HFFc6 (cell line): ENCODE results near the gene SUV39H1. TPM values are rescaled to one million over a fixed set of nuclear protein-coding genes. Genes with fewer than 3 reads are reported as not detected.

Experiments
- DNase-seq: peaks from one replicate; pipeline ENCODE4 v3.0.0-alpha.2; 2018
- H3K27ac Mint-ChIP-seq: 2 replicates; pipeline ENCODE4 v1.8.0; 2020; ENCODE audit warnings: mild to moderate bottlenecking, mixed read lengths
- H3K27me3 Mint-ChIP-seq: 2 replicates; pipeline ENCODE4 v1.8.0; 2021; ENCODE audit warnings: mild to moderate bottlenecking, moderate library complexity, mixed read lengths; ENCODE audit not compliant: insufficient read depth
- H3K36me3 Mint-ChIP-seq: 2 replicates; pipeline ENCODE4 v1.8.0; 2021; ENCODE audit warnings: low read depth, mixed read lengths
- H3K4me1 Mint-ChIP-seq: 2 replicates; pipeline ENCODE4 v1.8.0; 2020; ENCODE audit warnings: low read depth, mixed read lengths
- H3K4me3 Mint-ChIP-seq: 2 replicates; pipeline ENCODE4 v1.8.0; 2020; ENCODE audit warnings: mild to moderate bottlenecking, moderate library complexity, mixed read lengths
- H3K9me3 Mint-ChIP-seq: 2 replicates; pipeline ENCODE4 v1.8.0; 2020; ENCODE audit warnings: mild to moderate bottlenecking, mixed read lengths
- CTCF ChIP-seq: fragments of 200-600 bp; sonication (generic); IDR thresholded peaks from 2 replicates; pipeline ENCODE4 v1.5.0; 2021; ENCODE audit warnings: antibody characterized with exemption, mild to moderate bottlenecking
- total RNA-seq, 6 experiments: library from RNA; stranded (reverse); fragmentation: NEBNext Ultra II Directional; extraction: Animal tissue kit (Norgen Biotek cat#: 25700); gene quantifications; 2 replicates in 1 of 6; 3 replicates in 5 of 6; pipeline ENCODE4 v1.2.3, GENCODE V29; 2021

The SUV39H1 gene
- total RNA-seq, 6 experiments from 2014 or later, result 6.9 to 12.0 (median 11.4) TPM

GRCh38 chrX:48700246-48700645, 3.7 kb downstream of the SUV39H1 start:
- H3K4me3 Mint-ChIP-seq, result no peak overlapping the region
- H3K36me3 Mint-ChIP-seq, result peaks cover 5% of the 10 kb centered on the region; the same call in 1 of the 2 replicates
- H3K27me3 Mint-ChIP-seq, result no peaks in the 10 kb centered on the region; the same call in 1 of the 2 replicates
- H3K4me1 Mint-ChIP-seq, result peaks cover 39% of the 10 kb centered on the region
- H3K9me3 Mint-ChIP-seq, result no peaks in the 10 kb centered on the region
- no peak for DNase-seq
- no peak for TF ChIP-seq CTCF
- no peak overlapping the region for H3K27ac Mint-ChIP-seq

DNA sequence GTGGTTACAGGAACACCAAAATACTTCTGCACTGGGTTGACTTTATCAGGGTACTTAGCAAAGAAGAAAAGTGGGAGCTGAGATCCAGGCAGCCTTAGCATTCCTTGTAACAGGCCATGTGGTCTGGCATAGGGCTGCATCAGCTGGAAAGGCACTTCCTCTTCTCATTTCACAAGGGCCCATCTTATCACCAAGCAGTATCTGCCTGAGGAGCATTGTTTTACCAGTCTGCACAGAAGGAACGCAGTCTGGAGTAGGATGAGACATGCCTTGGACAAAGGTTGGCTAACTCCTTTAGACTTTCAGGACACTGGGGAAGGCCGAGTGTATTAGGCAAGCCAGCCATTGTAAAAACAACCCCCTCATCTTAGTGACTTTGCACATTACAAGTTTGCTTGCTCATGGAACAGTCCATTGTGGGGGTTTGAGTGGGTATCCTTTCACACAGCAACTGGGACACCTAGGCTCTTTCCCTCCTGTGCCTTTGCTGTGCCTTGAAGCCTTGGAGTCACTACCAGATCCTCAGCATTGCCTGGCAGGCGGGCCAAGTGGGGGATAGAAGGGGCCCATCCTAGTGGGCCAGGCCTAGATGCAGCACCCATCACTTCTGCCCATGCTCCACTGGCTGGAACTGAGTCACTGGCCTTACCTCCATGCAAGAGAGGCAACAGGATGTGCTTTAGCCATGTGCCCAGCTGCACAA, 4.6 kb downstream of the SUV39H1 start:
- H3K4me3 Mint-ChIP-seq, result no peak overlapping the region
- H3K4me1 Mint-ChIP-seq, result peaks cover 31% of the 10 kb centered on the region
- TF ChIP-seq CTCF, result no peak
- DNase-seq, result no peak
- H3K27me3 Mint-ChIP-seq, result no peaks in the 10 kb centered on the region; the same call in 1 of the 2 replicates
- H3K36me3 Mint-ChIP-seq, result peaks cover 5% of the 10 kb centered on the region; the same call in 1 of the 2 replicates
- H3K27ac Mint-ChIP-seq, result peak overlapping the region; percentile 42; the same call in 1 of the 2 replicates
- H3K9me3 Mint-ChIP-seq, result no peaks in the 10 kb centered on the region

DNA sequence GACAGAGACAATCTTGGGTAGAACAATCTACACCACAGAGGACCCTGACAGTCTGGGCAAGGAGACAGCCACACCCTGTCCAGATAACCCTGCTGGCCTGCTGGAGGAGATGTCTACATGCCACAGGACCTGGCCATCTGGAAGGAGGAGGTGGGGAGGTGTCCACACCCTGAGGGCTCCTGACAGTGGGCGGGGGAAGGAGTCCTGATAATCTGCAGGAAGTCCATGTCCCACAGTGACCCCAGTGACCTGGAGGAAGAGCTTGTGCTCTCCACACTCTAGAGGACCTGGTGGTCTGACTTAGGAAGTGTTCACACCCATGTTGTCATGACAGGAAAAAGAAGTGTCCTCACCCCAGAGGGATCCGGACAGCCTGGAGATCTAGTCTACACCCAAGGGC, 5.5 kb downstream of the SUV39H1 start:
- Mint-ChIP-seq H3K36me3 (peaks cover 5% of the 10 kb centered on the region; the same call in 1 of the 2 replicates), H3K4me1 (peaks cover 29% of the 10 kb centered on the region), H3K27me3 (no peaks in the 10 kb centered on the region; the same call in 1 of the 2 replicates), H3K9me3 (no peaks in the 10 kb centered on the region), H3K27ac (no peak overlapping the region), H3K4me3 (no peak overlapping the region)
- no peak for TF ChIP-seq CTCF
- no peak for DNase-seq

DNA sequence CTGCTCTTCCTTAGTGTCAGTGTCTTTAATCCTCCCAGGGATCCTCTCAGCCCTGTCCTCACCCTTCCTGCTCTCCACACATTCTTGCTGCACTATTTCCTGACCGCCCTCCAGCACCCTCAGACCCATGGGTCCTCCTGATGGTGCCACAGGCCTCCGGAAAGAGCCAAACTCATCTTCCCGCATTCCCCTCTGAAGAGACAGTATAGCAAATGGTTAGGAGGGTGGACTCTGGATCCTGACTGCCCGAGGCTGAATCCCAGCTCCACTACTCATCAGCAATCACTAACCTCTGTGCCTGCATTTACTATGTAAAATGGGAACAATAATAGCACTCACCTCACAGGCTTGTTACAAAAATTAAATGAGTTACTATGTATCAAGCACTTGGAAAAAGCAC, 6.2 kb downstream of the SUV39H1 start:
- peaks cover 22% of the 10 kb centered on the region for H3K4me1 Mint-ChIP-seq
- no peaks in the 10 kb centered on the region; the same call in 1 of the 2 replicates for H3K27me3 Mint-ChIP-seq
- no peaks in the 10 kb centered on the region for H3K9me3 Mint-ChIP-seq
- peak overlapping the region; percentile 62 for H3K27ac Mint-ChIP-seq
- no peak overlapping the region for H3K4me3 Mint-ChIP-seq
- no peak for DNase-seq
- TF ChIP-seq CTCF, result no peak
- no peaks in the 10 kb centered on the region; the same call in 1 of the 2 replicates for H3K36me3 Mint-ChIP-seq

DNA sequence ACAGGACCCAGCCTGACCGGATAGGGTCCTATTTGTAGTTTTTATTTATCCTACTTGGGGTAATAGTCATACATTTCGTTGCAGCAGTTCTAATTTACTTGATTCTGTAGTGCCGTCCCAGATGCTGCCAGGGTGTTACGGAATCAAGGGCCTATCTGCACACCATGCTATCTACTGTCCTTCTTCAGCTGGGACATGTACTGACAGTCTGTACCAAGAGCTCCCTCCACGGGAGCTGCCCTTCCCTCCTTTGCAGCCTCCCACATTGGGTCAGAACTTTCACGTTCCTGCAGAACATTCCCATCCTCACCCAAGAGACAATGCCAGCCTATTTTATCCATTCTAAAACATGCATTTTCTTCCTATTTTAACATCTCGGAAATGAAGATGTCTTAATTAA, 6.7 kb downstream of the SUV39H1 start:
- no peak for TF ChIP-seq CTCF
- no peak overlapping the region for H3K27ac Mint-ChIP-seq
- no peaks in the 10 kb centered on the region; the same call in 1 of the 2 replicates for H3K27me3 Mint-ChIP-seq
- H3K9me3 Mint-ChIP-seq, result no peaks in the 10 kb centered on the region
- H3K36me3 Mint-ChIP-seq, result no peaks in the 10 kb centered on the region; the same call in 1 of the 2 replicates
- no peak for DNase-seq
- peaks cover 19% of the 10 kb centered on the region for H3K4me1 Mint-ChIP-seq
- no peak overlapping the region for H3K4me3 Mint-ChIP-seq
